Erythroblast (primary cell): Measurements from ENCODE around the gene ISCA2.

Source experiments
- GATA1 ChIP-seq: IDR thresholded peaks from 2 replicates; pipeline ENCODE4 v1.6.1; 2011; ENCODE audit warnings: low read depth, mild to moderate bottlenecking, control low read depth, low read length, moderate library complexity
- POLR2A ChIP-seq: IDR thresholded peaks from 2 replicates; pipeline ENCODE4 v1.6.1; 2011; ENCODE audit warnings: mild to moderate bottlenecking, low read length

DNA sequence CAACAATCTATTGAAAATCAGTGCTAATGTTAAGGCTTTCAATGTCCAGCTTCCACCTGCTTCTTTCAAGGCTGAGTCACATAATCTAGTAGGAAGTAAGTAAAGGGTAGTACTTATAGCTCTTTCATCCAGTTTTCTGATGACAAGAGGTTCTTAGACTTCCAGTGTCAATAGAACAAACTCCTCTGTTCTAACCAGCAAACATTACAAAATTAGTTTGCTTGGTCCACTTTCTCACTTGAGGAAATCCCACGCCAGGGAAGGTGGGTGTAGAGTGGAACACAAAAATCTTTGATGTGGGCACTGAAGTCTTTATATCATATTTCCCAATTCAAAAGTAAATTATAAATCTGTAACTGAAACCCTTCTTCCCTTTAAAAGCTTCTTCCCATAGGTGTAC is 3.1 kb upstream of the ISCA2 start:
- TF ChIP-seq POLR2A (no peak), GATA1 (no peak)
